ENCODE results near the gene PLXDC2. TPM values are rescaled to one million over a fixed set of nuclear protein-coding genes. Genes with fewer than 3 reads are reported as not detected.

PLXDC2 gene
- total RNA-seq, 3 donors from 2014 or later (not counting 1 experiment from before 2014, with no cell fraction given): 16.9 to 22.9 (median 21.6) TPM

- Histone ChIP-seq H3K4me3 (ENCODE audit: low read length) (no peak overlapping the region), H3K27ac (ENCODE audit: low read length) (no peak overlapping the region), H3K4me1 (ENCODE audit: control insufficient read depth, insufficient read depth, low read length) (no peaks in the 10 kb centered on the region), H3K9me3 (ENCODE audit: control insufficient read depth, insufficient read depth, low read length) (peaks cover 2% of the 10 kb centered on the region), H3K27me3 (ENCODE audit: control insufficient read depth, insufficient read depth, low read length) (no peaks in the 10 kb centered on the region), H3K36me3 (ENCODE audit: control insufficient read depth, insufficient read depth, low read length) (no peaks in the 10 kb centered on the region)
- 91% methylated on average over 6 of the region's 8 CpGs for WGBS (ENCODE audit: insufficient coverage)
- no peaks in the 10 kb centered on the region for H3K36me3 Mint-ChIP-seq
- H3K4me1 Mint-ChIP-seq: peaks cover 16 to 17% of the 10 kb centered on the region in 2 donors
- DNase-seq (no peak), ATAC-seq (no peak)
- no peak overlapping the region for H3K4me3 Mint-ChIP-seq
- intact Hi-C loops (cut with micrococcal nuclease): no loop called here
- H3K27ac Mint-ChIP-seq: no peak overlapping the region
- H3K9me3 Mint-ChIP-seq: peaks cover 0 to 4% of the 10 kb centered on the region in 2 donors
- TF ChIP-seq CTCF (IDR thresholded peaks at IDR 0.05): no peak
- H3K27me3 Mint-ChIP-seq (ENCODE audit: low read depth in 2 of 2): no peaks in the 10 kb centered on the region
Observed at GRCh38 chr10:19862811-19863515, 46.7 kb downstream of the PLXDC2 start.

GRCh38 chr10:19865676-19866075, 49.4 kb downstream of the PLXDC2 start:
- DNase-seq: no peak
- no peaks in the 10 kb centered on the region for H3K36me3 ChIP-seq (ENCODE audit: control insufficient read depth, insufficient read depth, low read length)
- TF ChIP-seq CTCF (IDR thresholded peaks at IDR 0.05): no peak
- intact Hi-C loops (cut with micrococcal nuclease): no loop called here
- ATAC-seq: no peak
- H3K36me3 Mint-ChIP-seq: no peaks in the 10 kb centered on the region
- peaks cover 6 to 7% of the 10 kb centered on the region in 2 donors for H3K4me1 Mint-ChIP-seq
- no peaks in the 10 kb centered on the region for H3K4me1 ChIP-seq (ENCODE audit: control insufficient read depth, insufficient read depth, low read length)
- no peak overlapping the region for H3K4me3 ChIP-seq (ENCODE audit: low read length)
- H3K4me3 Mint-ChIP-seq: no peak overlapping the region
- no peaks in the 10 kb centered on the region for H3K27me3 Mint-ChIP-seq (ENCODE audit: low read depth in 2 of 2)
- no peaks in the 10 kb centered on the region for H3K9me3 Mint-ChIP-seq
- H3K9me3 ChIP-seq (ENCODE audit: control insufficient read depth, insufficient read depth, low read length): peaks cover 2% of the 10 kb centered on the region
- no peaks in the 10 kb centered on the region for H3K27me3 ChIP-seq (ENCODE audit: control insufficient read depth, insufficient read depth, low read length)
- no peak overlapping the region for H3K27ac Mint-ChIP-seq
- H3K27ac ChIP-seq (ENCODE audit: low read length): no peak overlapping the region

DNA sequence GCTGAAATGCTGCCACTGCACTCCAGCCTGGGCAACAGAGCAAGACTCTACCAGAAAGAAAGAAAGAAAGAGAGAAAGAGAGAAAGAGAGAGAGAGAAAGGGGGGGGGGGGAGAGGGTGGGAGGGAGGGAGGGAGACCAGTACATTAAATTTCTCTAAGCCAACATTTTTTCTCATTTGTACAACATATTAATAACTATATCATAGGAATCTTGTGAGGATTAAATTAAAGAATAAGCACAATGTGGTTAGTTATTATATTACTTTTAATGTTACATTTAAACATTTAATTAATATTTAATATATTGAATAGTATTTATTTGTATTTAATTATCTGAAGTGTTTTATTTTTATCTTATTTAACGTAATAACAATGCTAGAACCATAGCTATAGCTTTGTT, 53.1 kb downstream of the PLXDC2 start:
- no peaks in the 10 kb centered on the region for H3K27me3 Mint-ChIP-seq (ENCODE audit: low read depth in 2 of 2)
- no peak overlapping the region for H3K27ac Mint-ChIP-seq
- H3K4me1 Mint-ChIP-seq: peaks cover 6 to 9% of the 10 kb centered on the region in 2 donors
- H3K36me3 Mint-ChIP-seq: no peaks in the 10 kb centered on the region
- H3K36me3 ChIP-seq (ENCODE audit: control insufficient read depth, insufficient read depth, low read length): no peaks in the 10 kb centered on the region
- no CpG with 5 or more reads among the region's 1 CpG for WGBS (ENCODE audit: insufficient coverage)
- no peaks in the 10 kb centered on the region for H3K4me1 ChIP-seq (ENCODE audit: control insufficient read depth, insufficient read depth, low read length)
- no peaks in the 10 kb centered on the region for H3K9me3 Mint-ChIP-seq
- ATAC-seq (no peak), DNase-seq (no peak)
- no peak for TF ChIP-seq CTCF (IDR thresholded peaks at IDR 0.05)
- no peak overlapping the region for H3K4me3 Mint-ChIP-seq
- H3K9me3 ChIP-seq (ENCODE audit: control insufficient read depth, insufficient read depth, low read length): peaks cover 2% of the 10 kb centered on the region
- intact Hi-C loops (cut with micrococcal nuclease): no loop called here
- no peak overlapping the region for H3K27ac ChIP-seq (ENCODE audit: low read length)
- no peaks in the 10 kb centered on the region for H3K27me3 ChIP-seq (ENCODE audit: control insufficient read depth, insufficient read depth, low read length)
- H3K4me3 ChIP-seq (ENCODE audit: low read length): no peak overlapping the region

Data from natural killer cell (primary cell).